Gastrocnemius medialis (tissue), 4 donors: ENCODE results near the gene ATP11A. TPM values are rescaled to one million over a fixed set of nuclear protein-coding genes. Genes with fewer than 3 reads are reported as not detected.

Experiments
- ATAC-seq, 2 donors: fragments of 150-250 bp; one replicate each; pipeline ENCODE4 v1.9.1; 2016
- DNase-seq, 2 donors: peaks; one replicate each; pipeline ENCODE4 v3.0.0-alpha.2; 2019
- H3K27ac ChIP-seq, 4 donors: fragments of 200-600 bp; sonication (generic); 1 replicate in 1 of 4; 2 replicates in 3 of 4; pipeline ENCODE4 v1.5.1; 2016 to 2018; ENCODE audit warnings: mild to moderate bottlenecking in 2 of 4, moderate library complexity in 1 of 4
- H3K27me3 ChIP-seq, 3 donors: fragments of 200-600 bp; sonication (generic) in 2 of 3; 1 replicate in 1 of 3; 2 replicates in 2 of 3; pipeline versions ENCODE4 v1.5.1 to v1.6.0; 2016 to 2019; ENCODE audit warnings: mild to moderate bottlenecking in 1 of 3, moderate library complexity in 1 of 3
- H3K36me3 ChIP-seq, 2 donors: fragments of 200-600 bp; sonication (generic) in 1 of 2; one replicate each; pipeline ENCODE4 v1.5.1; 2017 to 2018
- H3K4me1 ChIP-seq, 2 donors: fragments of 200-600 bp; sonication (generic) in 1 of 2; one replicate each; pipeline ENCODE4 v1.5.1; 2016 to 2017; ENCODE audit warnings: mild to moderate bottlenecking in 2 of 2
- H3K4me3 ChIP-seq, 4 donors: fragments of 200-600 bp; sonication (generic) in 3 of 4; 1 replicate in 1 of 4; 2 replicates in 3 of 4; pipeline ENCODE4 v1.5.1; 2016 to 2019; ENCODE audit warnings: mild to moderate bottlenecking in 2 of 4
- H3K9me3 ChIP-seq, 3 donors: fragments of 200-600 bp; sonication (generic) in 2 of 3; 1 replicate in 1 of 3; 2 replicates in 2 of 3; pipeline ENCODE4 v1.5.1; 2016 to 2019
- POLR2A ChIP-seq, 2 donors: fragments of 450-650 bp; IDR thresholded peaks; one replicate each; pipeline ENCODE4 v1.6.1; 2017; ENCODE audit warnings: antibody characterized with exemption in 2 of 2, mild to moderate bottlenecking in 2 of 2, moderate library complexity in 2 of 2
- in situ Hi-C, 4 donors: fragments of 200-750 bp; cut with MboI; loops; one replicate each; pipeline versions ENCODE4 v1.15.0 to v1.8.0; 2017; ENCODE audit warnings: low sequenced_read_pairs in 4 of 4
- intact Hi-C: fragments of 100-400 bp; cut with DNase I; formaldehyde crosslinking; loops from one replicate; pipeline ENCODE4 v1.15.1; 2023; ENCODE audit warnings: low total_unique reads
- total RNA-seq, 4 donors: library from RNA; depleted of rRNA; stranded (reverse); fragments of >200 nt; gene quantifications; one replicate each; pipeline versions ENCODE4 v1.1.0 to v1.2.3, GENCODE V29; 2016
- TF ChIP-seq, protein P1 (sequence below), 5 experiments: fragments of 450-650 bp in 3 of 5; fragments of 200-600 bp in 2 of 5; sonication (generic) in 2 of 5; IDR thresholded peaks in 4 of 5; conservative IDR thresholded peaks in 1 of 5; 1 replicate in 4 of 5; 2 replicates in 1 of 5; pipeline ENCODE4 v1.5.1; 2016 to 2019; ENCODE audit warnings: antibody characterized with exemption in 5 of 5, mild to moderate bottlenecking in 3 of 5, moderate library complexity in 3 of 5

Gene ATP11A
- total RNA-seq, 4 donors from 2014 or later, result 10.0 to 14.2 (median 12.6) TPM

DNA sequence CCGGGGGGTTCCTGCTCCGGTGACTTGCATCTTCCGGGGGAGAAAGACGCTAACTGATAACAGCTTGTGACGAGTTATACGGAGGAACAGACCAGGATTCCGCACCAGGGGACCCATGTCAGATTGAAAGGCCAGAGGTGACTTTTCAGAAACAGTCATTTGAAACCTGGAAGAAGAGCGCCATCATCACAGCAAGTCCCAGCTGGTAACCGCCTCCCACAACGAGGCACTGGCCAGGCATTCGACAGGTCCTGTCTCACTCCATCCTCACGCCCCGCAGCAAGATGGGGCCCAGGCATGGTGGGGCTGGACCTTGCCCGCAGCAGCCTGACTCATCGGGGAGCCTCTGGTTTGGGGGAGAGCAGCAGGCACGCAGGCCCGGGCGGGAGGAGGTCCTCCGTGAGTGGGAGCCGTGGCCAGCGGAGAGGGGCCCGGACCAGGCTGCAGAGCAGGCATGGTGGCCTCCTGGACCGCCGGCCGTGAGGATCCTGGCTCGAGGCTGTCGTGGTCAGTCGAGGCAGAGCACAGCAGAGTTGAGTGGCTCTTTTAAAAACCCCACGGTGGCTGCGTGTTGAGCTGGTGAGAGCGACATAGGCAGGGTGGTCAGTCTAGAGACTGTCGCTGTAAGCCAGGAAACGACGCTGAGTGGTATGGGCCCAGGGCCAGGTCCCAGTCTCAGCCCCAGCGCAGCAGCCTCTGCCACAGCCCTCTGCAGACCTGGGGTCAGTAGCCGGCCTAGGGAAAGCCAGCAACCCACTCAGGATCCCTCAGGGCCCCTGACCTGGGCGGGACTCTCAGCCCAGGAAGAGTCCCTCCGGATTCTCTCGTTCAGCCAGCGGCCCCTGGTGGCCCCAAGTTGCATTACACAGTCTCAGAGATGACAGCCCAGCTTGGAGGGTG is 184.3 kb downstream of the ATP11A start:
- ATAC-seq (peak; percentile 89 to 95), DNase-seq (peak; percentile 33 to 61)
- peaks cover 0 to 3% of the 10 kb centered on the region in 2 donors for H3K4me1 ChIP-seq
- in situ Hi-C loops (loop anchor here in 3 of 4 donors (10.0 to 25.0 kb wide), 2 partner anchors 229 to 237 kb away; no protein-coding TSS in a partner anchor), intact Hi-C loops (loop anchor here (1.0 kb wide), 1 partner anchor 234 kb away; no protein-coding TSS in a partner anchor)
- H3K4me3 ChIP-seq, result no peak overlapping the region
- no peak for TF ChIP-seq POLR2A (IDR thresholded peaks at IDR 0.05)
- TF ChIP-seq, protein P1, sequence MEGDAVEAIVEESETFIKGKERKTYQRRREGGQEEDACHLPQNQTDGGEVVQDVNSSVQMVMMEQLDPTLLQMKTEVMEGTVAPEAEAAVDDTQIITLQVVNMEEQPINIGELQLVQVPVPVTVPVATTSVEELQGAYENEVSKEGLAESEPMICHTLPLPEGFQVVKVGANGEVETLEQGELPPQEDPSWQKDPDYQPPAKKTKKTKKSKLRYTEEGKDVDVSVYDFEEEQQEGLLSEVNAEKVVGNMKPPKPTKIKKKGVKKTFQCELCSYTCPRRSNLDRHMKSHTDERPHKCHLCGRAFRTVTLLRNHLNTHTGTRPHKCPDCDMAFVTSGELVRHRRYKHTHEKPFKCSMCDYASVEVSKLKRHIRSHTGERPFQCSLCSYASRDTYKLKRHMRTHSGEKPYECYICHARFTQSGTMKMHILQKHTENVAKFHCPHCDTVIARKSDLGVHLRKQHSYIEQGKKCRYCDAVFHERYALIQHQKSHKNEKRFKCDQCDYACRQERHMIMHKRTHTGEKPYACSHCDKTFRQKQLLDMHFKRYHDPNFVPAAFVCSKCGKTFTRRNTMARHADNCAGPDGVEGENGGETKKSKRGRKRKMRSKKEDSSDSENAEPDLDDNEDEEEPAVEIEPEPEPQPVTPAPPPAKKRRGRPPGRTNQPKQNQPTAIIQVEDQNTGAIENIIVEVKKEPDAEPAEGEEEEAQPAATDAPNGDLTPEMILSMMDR (IDR thresholded peaks at IDR 0.05 in 4 of 5, conservative IDR thresholded peaks at IDR 0.05 in 1 of 5), result peak; percentile 85 to 93 (median 90)
- no peaks in the 10 kb centered on the region for H3K9me3 ChIP-seq
- no peaks in the 10 kb centered on the region for H3K27me3 ChIP-seq
- peaks cover 0 to 34% of the 10 kb centered on the region in 2 donors for H3K36me3 ChIP-seq
- H3K27ac ChIP-seq, result peak overlapping the region; percentile 8 to 40 (median 22)

DNA sequence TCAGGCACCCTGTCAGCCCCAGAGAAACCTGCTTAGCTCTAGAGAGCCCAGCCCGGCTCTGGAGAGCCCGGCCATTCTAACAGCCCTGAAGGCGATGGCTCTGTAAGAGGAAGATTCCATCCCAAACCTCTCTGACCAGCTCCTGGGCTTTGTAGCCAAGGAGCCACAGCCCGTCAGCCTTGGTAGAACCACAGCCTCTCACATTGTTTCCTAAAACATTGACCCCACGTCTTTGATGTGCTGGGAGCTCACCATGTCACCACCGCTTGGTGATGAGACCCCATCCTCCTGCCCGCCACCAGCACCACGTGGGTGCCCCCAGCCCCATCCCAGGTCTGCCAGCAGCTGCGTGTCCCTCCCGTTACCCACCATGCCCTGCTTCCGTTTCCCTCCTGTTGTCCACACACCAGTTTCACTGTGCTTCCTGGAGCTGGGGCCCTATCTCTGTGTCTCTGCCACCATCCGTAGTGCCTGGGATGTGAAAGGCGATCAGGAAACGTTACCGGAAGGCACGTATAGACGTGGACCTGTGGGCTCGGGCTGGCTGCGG is 185.0 kb downstream of the ATP11A start:
- no peak for TF ChIP-seq POLR2A (IDR thresholded peaks at IDR 0.05)
- TF ChIP-seq, protein P1 (IDR thresholded peaks at IDR 0.05 in 4 of 5, conservative IDR thresholded peaks at IDR 0.05 in 1 of 5), result peak in 2 of 5 experiments; percentile 3 to 8
- H3K4me1 ChIP-seq, result peaks cover 0 to 3% of the 10 kb centered on the region in 2 donors
- DNase-seq (no peak), ATAC-seq (no peak)
- intact Hi-C loops (loop anchor here (1.0 kb wide), 1 partner anchor 235 kb away; no protein-coding TSS in a partner anchor), in situ Hi-C loops (loop anchor here in 3 of 4 donors (10.0 to 25.0 kb wide), 2 partner anchors 230 to 238 kb away; no protein-coding TSS in a partner anchor)
- H3K9me3 ChIP-seq, result no peaks in the 10 kb centered on the region
- no peak overlapping the region for H3K4me3 ChIP-seq
- H3K36me3 ChIP-seq, result peaks cover 0 to 35% of the 10 kb centered on the region in 2 donors
- no peak overlapping the region for H3K27ac ChIP-seq
- no peaks in the 10 kb centered on the region for H3K27me3 ChIP-seq

DNA sequence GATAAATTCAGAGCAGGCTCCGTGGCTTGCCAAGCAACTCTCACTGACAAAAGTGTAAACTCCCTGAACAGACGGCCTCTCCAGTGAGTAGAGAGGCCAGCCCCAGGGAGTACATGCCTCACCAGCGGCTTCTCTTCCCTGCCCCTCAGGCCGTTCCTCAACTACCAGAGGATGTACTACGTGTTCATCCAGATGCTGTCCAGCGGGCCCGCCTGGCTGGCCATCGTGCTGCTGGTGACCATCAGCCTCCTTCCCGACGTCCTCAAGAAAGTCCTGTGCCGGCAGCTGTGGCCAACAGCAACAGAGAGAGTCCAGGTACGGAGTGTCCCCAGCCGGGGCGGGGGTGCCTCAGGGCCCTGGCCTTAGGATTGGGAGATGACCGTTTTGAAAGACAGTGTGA is 185.8 kb downstream of the ATP11A start:
- TF ChIP-seq, protein P1 (IDR thresholded peaks at IDR 0.05 in 4 of 5, conservative IDR thresholded peaks at IDR 0.05 in 1 of 5), result no peak
- no peak for TF ChIP-seq POLR2A (IDR thresholded peaks at IDR 0.05)
- Histone ChIP-seq H3K4me3 (no peak overlapping the region), H3K36me3 (peaks cover 0 to 39% of the 10 kb centered on the region in 2 donors), H3K27ac (no peak overlapping the region), H3K9me3 (no peaks in the 10 kb centered on the region), H3K27me3 (no peaks in the 10 kb centered on the region), H3K4me1 (peaks cover 0 to 3% of the 10 kb centered on the region in 2 donors)
- intact Hi-C loops (no loop called here), in situ Hi-C loops (loop anchor here in 1 of 4 donors (10.0 kb wide), 1 partner anchor 231 kb away; no protein-coding TSS in a partner anchor)
- DNase-seq (no peak), ATAC-seq (no peak)

DNA sequence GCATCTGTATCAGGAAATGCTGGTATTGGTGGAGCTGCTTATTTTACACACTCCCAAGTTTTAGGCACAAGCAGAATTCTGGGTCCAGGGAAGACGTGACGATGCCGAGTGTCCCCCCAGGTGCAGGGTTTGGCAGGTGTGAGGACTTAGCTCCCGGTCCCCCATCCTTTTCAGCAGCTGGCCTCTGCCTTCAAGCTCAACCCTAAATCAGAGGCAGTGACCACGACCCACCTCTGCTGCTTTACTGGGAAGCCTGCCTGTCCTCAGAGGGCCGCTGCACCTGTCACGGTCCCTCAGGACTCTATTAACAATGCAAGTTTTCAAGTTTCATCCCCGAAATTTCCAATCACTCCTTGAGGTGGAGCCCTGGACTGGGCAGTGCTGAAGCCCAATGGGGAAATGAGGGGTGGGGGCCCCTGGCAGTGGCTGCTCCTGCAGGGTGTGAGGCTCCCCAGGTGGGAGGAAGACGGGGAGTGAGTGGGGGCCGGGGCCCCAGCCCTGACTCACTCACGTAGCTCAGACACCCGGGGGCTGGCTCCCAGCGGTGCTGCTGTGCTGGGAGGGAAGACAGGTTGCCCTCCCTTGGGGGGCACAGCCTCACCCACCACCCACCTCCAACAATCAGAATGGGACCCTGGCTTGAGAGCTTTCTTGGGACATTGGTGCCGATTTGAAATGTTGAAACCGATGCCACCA is 186.6 kb downstream of the ATP11A start:
- DNase-seq (no peak), ATAC-seq (no peak)
- no peaks in the 10 kb centered on the region for H3K27me3 ChIP-seq
- no peaks in the 10 kb centered on the region for H3K9me3 ChIP-seq
- H3K27ac ChIP-seq, result no peak overlapping the region
- no peak for TF ChIP-seq POLR2A (IDR thresholded peaks at IDR 0.05)
- TF ChIP-seq, protein P1 (IDR thresholded peaks at IDR 0.05 in 4 of 5, conservative IDR thresholded peaks at IDR 0.05 in 1 of 5), result no peak
- H3K4me1 ChIP-seq, result peaks cover 0 to 3% of the 10 kb centered on the region in 2 donors
- no peak overlapping the region for H3K4me3 ChIP-seq
- H3K36me3 ChIP-seq, result peaks cover 0 to 39% of the 10 kb centered on the region in 2 donors
- in situ Hi-C loops, result loop anchor here in 1 of 4 donors (10.0 kb wide), 1 partner anchor 232 kb away; no protein-coding TSS in a partner anchor
- intact Hi-C loops, result no loop called here
